ENCODE results near the gene TDRD9.
"Not testable (repeated sequence)": the region's sequence is repeated elsewhere in the genome, so short reads cannot be mapped to it uniquely, and the experiment has no call there.

Gene TDRD9

GRCh38 chr14:103928011-103928890 is at the start of gene TDRD9:
Gene TDRD9, plus strand, starts transcription at chr14:103928456. Its CDS starts 54 bp downstream, at chr14:103928510.
- no peak for DNase-seq (ENCODE audit: low read depth)

- no peak for DNase-seq (ENCODE audit: low read depth)
Observed at GRCh38 chr14:103879118-103879569, 49.1 kb upstream of the TDRD9 start.

- DNase-seq (ENCODE audit: low read depth): no peak
Observed at GRCh38 chr14:103879570-103880347, 48.5 kb upstream of the TDRD9 start.

GRCh38 chr14:103880348-103881267 is 47.6 kb upstream of the TDRD9 start:
- peak; percentile 8 for DNase-seq (ENCODE audit: low read depth)

- no peak for DNase-seq (ENCODE audit: low read depth)
Observed at GRCh38 chr14:103881268-103882201, 46.7 kb upstream of the TDRD9 start.

GRCh38 chr14:103882503-103883262 is 45.6 kb upstream of the TDRD9 start:
- no peak for DNase-seq (ENCODE audit: low read depth)

- no peak for DNase-seq (ENCODE audit: low read depth)
Observed at GRCh38 chr14:103883263-103883523, 45.1 kb upstream of the TDRD9 start.

- no peak for DNase-seq (ENCODE audit: low read depth)
Observed at GRCh38 chr14:103884854-103885253, 43.4 kb upstream of the TDRD9 start.

- no peak for DNase-seq (ENCODE audit: low read depth)
Observed at GRCh38 chr14:103885509-103885932, 42.7 kb upstream of the TDRD9 start.

GRCh38 chr14:103886304-103887169 is 41.7 kb upstream of the TDRD9 start:
- DNase-seq (ENCODE audit: low read depth): no peak

- DNase-seq (ENCODE audit: low read depth): no peak
Observed at GRCh38 chr14:103887170-103887501, 41.1 kb upstream of the TDRD9 start.

GRCh38 chr14:103887557-103888115 is 40.6 kb upstream of the TDRD9 start:
- no peak for DNase-seq (ENCODE audit: low read depth)

GRCh38 chr14:103889002-103889312 is 39.3 kb upstream of the TDRD9 start:
- not testable (repeated sequence) for DNase-seq (ENCODE audit: low read depth)

GRCh38 chr14:103889313-103890051 is 38.8 kb upstream of the TDRD9 start:
- no peak for DNase-seq (ENCODE audit: low read depth)

GRCh38 chr14:103890052-103890371 is 38.2 kb upstream of the TDRD9 start:
- DNase-seq (ENCODE audit: low read depth): no peak

GRCh38 chr14:103890821-103891666 is 37.2 kb upstream of the TDRD9 start:
- no peak for DNase-seq (ENCODE audit: low read depth)

GRCh38 chr14:103891667-103892215 is 36.5 kb upstream of the TDRD9 start:
- DNase-seq (ENCODE audit: low read depth): no peak

All from stimulated activated CD8-positive, alpha-beta memory T cell treated with anti-CD3 and anti-CD28 coated beads, Interleukin-15, amount 100 ng/mL, for 1 hour (primary cell).